ENCODE data around the gene GJB3.
"Not testable (repeated sequence)": the region's sequence is repeated elsewhere in the genome, so short reads cannot be mapped to it uniquely, and the experiment has no call there.

The GJB3 gene

DNA sequence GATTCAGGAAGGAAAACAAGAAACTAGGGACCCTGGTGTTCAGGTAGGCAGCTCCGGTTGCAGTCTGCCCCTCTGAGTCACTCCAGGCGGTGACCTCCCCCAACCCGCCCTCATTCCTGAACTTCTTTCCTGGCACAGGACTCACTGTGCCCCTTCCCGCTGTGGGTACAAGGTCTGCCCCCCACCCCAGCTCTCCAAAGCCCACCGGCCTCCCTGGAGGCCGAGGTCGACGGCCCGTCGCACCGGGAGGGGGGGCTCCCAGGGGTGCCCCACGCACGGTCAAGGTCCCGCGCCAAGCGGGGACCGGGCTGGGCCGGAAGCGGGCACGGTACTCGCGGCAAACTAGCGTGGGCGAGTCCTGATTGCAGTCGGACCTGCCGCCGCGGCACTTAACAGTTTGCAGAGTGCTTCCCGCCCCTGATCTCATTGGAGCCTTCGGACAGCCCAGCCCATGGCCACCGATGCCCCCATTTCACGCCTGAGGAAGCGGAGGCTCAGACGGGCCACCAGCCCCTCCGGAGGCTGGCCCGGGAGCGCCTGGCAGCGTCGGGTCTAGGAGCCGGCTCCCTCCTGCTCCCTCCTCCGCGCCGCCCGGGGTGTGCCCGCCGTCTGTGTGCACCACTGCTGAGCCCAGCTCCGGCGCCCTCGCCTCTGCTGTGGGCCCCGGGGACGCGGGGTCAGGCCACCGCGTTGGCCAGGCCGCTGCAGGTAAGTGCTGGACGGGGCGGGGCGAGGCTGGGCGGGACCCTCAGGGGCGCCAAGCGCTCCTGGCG is at the start of gene GJB3:
GJB3 (plus strand) TSS at position 144 of the 773 bp plus-strand sequence. CDS start 3,549 bp downstream, outside the sequence.
- DNase-seq (ENCODE audit: low read depth), result no peak

DNA sequence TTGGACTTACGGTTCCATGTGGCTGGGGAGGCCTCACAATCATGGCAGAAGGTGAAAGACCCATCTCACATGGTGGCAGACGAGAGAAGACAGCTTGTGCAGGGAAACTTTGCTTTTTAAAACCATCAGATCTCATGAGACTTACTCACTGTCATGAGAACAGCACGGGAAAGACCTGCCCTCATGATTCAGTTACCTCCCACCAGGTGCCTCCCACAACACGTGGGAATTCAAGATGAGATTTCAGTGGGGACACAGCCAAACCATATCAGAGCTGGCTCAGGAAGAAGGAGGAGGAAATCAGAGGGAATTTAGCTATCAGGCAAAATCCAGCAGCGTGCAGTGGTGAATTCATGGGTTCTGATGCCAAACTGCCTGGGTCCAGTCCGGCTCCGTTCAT is 48.2 kb upstream of the GJB3 start:
- not testable (repeated sequence) for DNase-seq (ENCODE audit: low read depth)

DNA sequence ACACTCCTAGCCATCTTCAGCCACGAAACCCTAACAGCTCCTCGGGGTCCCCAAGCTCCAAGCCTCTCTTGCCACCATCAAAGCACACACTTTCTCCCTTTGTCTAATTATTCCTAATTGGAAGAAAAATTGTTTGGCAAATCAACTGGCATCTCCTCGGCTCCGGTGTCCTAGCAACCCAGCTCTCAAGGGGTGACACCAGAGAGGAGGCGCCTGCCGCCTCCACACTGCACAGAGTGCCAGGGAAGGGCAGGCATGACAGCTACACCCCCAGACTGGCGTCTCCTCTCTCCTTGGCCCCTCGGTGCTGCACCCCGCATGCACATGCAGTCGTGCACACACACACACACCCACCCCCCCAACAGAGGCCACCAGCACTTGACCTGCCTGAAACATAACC is 44.3 kb upstream of the GJB3 start:
- DNase-seq (ENCODE audit: low read depth), result no peak

DNA sequence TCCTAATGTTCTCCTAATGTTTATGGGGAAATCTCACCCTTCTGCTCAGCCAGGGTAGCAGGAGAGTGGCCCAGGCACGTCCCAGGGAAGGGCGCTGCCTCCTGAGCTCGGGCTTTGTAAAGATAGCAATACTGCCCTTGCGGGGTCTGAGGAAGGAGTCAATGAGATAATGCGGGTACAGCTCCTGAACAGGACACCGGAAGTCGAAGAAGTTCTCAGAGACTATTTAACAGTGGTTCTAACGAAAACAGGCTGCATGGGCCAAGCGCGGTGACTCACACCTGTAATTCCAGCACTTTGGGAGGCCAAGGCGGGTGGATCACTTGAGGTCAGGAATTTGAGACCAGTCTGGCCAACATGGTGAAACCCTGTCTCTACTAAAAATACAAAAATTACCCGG is 43.8 kb upstream of the GJB3 start:
- DNase-seq (ENCODE audit: low read depth), result not testable (repeated sequence)

DNA sequence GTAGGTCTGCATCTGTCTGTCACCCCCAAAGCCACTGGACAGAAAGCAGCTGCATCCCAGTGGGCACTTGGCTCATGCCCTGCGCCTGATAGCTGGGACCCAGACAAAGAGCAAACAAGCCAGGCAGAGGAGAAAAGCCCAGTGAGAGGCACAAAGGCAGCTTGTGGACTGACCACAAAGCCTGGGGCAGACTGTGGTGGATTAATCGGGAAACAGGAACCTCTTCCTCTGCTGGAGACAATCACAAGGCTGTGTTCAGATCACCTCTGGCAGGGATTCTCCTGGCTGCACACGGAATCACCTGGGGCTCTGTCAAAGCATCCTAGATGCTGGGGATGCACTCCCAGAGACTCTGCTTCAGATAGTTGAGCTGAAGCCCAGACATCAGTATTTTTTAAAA is 41.4 kb upstream of the GJB3 start:
- DNase-seq (ENCODE audit: low read depth), result no peak

DNA sequence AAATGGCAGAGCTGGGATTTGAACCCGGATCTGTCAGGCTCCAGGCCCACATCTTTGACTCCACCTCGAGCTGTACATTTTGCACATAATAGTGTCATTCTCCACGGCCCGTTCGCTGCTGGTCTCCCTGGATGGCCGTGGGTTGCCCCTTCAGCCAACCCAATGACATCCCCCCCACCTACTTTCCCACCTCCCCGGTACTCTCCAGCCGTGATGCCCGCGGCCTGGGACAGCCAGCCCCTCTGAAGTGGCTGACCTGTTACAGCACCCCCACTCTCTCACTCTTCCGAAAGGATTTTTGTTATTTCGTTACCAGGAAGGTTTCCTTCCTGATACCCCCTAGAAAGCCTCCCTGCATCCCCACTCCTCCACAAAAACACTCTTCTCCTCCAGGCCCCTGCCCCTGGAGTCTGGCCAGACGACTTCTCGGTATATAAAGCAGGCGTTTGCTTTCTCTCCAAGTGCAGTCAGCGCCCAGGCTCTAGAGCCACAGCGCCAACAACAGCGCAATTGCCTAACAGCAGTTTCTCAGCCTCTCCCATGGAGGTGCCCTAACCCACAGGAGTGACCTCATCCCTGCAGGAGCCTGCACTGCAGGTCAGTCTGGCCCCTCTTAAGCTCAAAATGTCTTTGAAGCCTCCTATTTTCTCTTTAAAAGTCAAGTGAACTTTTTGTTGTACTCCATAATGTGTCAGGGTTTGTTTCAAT is 40.7 kb upstream of the GJB3 start:
- DNase-seq (ENCODE audit: low read depth), result peak; percentile 22

DNA sequence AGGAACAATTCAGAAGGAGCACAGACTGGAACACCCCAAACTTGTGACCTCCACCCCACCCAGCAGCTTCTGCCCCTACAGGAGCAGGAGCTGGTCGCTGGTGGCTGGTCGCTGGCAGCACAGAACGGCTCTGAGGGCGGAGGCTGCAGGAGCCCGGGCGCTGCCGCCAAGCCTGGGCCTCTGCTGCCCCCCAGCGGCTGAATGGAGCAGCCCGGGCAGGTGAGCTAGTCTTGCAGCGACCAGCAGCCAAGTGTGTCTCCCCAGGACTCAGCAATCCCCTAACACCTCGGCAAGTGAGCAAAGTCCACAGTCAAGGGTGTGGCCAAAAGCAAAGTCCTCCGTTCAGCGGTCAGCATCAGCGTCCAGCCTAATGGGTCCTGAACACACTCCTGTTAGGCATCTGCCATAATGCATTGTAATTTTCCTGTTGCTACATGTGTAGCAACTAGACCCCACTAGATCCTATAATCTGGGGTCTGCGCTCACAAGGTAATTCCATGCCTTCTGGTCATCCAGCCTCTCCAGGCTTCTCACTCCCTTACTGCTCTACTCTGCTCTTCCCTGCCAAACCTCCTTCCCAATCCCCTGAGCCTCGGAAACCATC is 38.2 kb upstream of the GJB3 start:
- DNase-seq (ENCODE audit: low read depth), result peak; percentile 61

DNA sequence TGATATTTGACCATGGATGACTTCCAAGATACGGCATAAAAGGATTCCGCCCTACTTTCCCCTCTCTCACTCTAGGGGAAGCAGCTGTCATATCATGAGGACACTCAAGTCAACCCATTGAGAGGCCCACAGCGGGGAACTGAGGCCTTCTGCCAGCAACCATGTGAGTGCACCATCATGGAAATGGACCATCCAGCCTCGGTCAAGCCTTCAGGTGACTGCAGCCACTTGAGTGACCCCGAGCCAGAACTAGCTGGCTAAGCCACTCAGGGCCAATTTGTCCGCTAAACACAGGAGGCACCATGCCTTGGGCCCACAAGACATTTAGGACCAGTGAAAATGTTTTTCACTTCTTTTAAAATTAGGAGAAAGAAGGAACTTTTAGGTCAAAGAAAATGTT is 37.2 kb upstream of the GJB3 start:
- DNase-seq (ENCODE audit: low read depth), result no peak

DNA sequence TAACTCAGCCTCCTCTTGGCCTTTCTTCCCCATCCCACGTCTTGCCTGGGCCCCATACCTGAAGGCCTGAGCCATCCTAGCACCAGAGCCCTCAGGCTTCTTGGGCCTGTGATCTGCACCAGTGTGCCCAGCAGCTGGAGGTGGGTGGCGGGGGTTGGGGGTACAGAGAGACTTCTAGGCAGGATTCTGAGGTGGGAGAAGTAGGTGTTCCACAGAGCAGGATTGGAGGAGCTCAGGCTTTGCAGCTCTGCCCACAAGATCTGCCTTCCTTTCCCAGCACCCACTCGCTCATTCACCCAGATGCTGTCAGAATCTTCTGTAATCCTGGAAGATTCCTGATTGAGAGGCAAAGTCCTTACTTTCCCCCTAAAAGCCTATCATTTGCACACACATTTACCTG is 36.2 kb upstream of the GJB3 start:
- DNase-seq (ENCODE audit: low read depth), result no peak

DNA sequence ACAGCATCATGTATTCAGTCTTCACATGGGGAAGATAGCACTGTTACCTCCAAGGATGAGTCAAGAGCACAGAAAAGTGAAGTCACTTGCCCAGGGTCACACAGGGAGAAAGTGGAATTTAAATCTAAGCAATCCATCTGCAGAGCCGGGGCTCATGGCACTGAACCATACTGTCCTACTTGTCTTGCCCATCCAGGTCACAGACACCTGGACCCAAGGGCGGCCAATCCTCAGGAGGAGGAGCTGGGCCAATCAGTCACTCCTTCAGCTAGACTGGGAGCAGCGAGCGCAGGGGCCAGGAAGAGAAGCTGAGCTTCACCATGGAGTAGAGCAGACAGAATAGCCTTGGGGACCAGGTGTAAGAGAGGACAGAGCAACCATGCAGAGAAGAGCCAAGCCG is 35.3 kb upstream of the GJB3 start:
- DNase-seq (ENCODE audit: low read depth), result no peak

DNA sequence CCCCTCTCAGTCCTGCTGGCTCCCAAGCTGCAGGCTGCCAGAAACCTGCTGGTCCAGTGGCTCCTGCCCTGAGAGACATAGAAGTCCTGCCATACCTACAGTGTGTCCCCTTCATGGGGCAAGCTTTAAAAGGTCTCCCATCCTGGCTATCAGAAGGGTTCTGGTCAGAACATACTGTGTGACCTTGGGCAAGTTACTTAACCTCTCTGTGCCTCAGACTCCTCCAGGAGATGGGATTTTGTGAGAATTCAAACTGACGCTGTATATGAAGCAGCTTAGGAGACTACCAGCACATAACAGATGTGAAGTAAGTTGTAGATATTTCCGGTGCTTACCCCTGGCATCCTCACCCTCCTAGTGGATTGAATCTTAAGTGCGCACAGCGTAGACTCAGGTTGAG is 34.9 kb upstream of the GJB3 start:
- no peak for DNase-seq (ENCODE audit: low read depth)

DNA sequence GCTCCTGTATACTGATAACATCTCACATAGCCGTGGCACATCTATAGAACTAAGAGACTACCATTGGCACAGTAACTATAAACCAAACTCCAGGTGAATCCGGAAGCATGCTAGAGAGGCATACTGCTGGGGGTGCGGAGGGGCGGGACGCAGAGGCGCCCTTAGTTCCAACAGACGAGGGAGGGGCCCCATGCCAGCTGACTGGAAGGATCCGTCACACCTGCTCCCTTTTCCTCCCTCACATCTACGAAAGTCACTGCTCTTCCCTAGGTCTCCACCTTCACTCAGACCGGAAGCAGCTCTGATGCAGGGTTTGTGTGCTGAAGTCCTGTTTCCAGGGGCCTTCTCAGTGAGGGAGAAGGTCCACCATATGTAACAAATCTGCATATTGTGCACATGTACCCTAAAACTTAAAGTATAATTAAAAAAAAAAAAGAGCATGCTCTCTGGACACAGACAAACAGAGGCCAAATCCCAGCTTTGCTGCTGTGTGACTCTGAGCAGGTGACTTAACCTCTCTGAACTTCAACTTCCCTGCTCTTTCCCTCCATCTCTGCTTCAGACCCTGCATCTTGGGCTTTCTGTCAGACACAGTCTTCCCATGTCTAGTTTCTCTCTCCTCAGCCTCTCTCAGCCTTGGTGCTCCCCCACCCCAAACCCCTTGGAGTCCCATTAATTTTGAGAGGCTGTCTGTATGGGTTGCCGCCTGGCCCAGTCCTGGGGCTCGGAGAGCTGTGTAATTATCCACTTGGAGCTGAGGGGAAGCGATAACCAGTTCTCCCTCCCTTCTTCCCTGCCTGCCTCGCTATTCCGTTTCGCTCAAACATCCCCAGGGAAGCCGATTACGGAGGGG is 34.0 kb upstream of the GJB3 start:
- DNase-seq (ENCODE audit: low read depth), result no peak

DNA sequence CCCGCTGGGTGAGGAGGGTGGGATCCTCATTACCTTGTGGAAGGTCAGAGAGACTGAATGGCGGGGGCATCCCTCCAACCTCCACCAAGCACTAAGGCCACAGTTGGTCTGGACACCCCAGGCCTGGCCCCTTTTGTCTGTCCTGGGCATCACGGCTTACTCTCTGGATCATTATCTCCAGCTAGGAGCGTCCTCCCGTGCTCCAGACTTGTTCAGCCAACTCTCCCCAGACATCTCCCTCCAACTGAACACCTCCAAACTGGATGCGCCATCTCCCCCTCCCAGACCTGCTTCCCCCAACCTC is 33.4 kb upstream of the GJB3 start:
- DNase-seq (ENCODE audit: low read depth), result no peak

DNA sequence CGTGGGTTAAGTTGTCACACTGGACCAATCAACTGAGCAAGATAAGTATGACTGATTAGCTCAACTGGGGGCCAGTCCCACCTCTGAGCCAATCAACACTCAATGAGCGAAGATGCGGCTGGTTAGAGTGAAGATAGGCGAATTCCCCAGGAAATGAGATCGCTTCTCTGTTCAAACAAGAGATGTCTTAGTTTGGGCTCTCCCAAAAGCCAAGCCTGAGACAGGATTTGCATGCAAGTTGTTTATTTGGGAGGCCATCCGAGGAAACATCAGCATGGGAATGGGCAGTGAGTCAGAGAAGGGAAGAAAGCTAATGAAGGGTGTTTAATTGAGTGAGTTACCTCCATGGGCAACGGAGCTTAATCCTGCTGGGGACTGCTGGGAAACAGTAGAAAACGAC is 31.0 kb upstream of the GJB3 start:
- DNase-seq (ENCODE audit: low read depth), result no peak

DNA sequence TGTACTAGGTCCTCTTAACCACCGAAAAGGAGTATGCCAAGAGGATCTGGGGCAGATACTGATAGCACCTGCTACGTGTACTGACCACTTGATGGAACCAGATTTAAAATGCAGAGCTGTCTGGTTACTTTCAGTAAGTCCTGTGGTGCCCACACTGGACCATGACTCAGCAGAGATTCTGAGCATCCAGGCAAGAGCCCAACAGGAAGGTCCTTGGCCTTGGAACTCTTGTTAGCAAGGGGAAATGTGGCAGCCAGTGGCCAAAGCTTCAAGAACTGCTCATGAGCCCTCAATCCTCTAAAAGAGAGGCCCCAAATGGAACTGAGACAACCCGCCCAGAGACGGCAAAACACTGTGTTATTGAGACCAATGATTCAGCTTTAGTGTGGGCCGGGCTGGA is 30.4 kb upstream of the GJB3 start:
- DNase-seq (ENCODE audit: low read depth), result no peak

DNA sequence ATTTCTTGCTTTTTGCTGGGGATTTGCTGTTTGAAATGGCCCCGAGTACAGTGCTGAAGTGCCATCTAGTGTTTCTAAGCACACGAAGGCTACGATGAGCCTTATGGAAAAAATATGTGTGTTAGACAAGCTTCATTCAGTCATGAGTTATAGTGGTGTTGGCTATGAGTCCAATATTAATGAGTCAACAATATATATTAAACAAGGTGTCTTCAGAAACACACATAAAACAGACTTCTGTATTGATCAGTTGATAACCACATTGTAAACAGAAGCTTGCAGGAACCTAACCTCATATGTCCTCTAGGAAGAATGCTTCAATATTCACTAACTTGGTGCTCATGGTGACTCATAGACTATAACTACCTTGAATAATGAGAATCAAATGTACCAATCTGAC is 27.9 kb upstream of the GJB3 start:
- DNase-seq (ENCODE audit: low read depth), result no peak

DNA sequence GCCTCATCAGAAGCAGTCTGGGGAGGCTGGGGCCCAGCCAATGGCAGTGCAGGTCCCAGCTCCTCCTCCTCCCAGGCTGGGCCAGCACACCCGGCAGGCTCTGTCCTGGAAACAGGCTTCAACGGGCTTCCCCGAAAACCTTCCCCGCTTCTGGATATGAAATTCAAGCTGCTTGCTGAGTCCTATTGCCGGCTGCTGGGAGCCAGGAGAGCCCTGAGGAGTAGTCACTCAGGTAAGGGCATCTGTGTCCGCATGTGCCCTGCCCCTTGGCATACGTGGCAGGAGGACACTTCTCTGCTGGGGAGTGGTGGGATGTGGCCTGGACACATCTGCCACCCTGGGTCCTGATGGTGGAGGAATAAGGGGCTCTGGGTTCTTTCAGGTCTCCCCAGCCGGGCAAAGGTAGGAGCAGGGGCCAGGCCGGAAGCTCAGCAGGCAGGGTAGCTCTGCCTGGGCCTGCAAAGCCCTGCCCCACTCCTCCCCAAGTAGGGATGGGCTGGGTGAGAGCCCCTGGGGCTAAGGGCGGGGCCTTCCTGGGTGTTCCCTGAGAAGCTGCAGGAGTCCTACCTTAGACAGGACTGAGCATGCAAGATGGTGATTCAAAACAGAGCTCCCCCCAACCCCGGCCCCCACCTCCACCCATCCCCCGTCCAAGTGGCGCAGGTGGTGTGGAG is 25.9 kb upstream of the GJB3 start, which contains the start of gene GJB5:
GJB5 (plus strand) TSS at position 84 of the 674 bp plus-strand sequence. CDS start 2,284 bp downstream, outside the sequence.
- no peak for DNase-seq (ENCODE audit: low read depth)

DNA sequence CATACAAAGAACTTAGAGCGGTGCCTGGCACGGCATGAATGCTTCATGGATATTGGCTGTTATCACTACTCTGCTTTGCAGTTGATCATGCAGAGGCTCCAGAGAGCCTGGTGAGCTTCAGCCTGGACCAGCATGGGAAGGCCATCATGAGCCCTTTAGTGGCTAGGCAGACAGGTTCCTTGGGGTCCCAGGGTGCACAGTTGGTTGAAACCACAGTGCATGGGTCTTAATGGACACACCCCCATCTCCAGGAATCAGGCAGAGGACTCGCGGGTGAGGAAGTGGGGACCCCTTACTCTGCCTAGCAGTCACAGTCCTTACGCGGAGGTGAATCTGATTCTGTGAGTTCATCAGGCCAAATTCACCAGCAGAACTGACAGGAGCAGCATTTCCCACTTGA is 25.1 kb upstream of the GJB3 start:
- DNase-seq (ENCODE audit: low read depth), result no peak

DNA sequence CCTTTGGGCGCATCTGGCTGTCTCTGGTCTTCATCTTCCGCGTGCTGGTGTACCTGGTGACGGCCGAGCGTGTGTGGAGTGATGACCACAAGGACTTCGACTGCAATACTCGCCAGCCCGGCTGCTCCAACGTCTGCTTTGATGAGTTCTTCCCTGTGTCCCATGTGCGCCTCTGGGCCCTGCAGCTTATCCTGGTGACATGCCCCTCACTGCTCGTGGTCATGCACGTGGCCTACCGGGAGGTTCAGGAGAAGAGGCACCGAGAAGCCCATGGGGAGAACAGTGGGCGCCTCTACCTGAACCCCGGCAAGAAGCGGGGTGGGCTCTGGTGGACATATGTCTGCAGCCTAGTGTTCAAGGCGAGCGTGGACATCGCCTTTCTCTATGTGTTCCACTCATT is 23.6 kb upstream of the GJB3 start:
- DNase-seq (ENCODE audit: low read depth), result no peak

DNA sequence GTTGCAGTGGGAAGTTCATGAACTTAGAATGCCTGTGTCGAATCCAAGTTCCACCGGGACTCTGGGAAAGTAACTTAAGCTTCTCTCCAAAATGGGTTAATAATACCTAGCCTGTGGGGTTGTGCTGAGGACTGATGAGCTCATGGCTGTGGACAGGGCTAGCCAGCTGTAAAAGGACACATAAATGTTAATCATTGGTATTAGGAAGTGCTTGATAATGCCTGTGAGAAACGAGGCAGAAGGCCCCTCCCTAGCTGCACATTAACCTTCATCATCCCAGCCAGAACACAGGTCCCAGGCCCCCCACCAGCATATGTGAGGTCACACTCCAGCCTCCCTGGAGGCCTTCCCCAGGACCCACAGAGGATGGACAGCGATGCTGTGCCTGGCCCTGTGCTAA is 22.3 kb upstream of the GJB3 start:
- DNase-seq (ENCODE audit: low read depth), result no peak

DNA sequence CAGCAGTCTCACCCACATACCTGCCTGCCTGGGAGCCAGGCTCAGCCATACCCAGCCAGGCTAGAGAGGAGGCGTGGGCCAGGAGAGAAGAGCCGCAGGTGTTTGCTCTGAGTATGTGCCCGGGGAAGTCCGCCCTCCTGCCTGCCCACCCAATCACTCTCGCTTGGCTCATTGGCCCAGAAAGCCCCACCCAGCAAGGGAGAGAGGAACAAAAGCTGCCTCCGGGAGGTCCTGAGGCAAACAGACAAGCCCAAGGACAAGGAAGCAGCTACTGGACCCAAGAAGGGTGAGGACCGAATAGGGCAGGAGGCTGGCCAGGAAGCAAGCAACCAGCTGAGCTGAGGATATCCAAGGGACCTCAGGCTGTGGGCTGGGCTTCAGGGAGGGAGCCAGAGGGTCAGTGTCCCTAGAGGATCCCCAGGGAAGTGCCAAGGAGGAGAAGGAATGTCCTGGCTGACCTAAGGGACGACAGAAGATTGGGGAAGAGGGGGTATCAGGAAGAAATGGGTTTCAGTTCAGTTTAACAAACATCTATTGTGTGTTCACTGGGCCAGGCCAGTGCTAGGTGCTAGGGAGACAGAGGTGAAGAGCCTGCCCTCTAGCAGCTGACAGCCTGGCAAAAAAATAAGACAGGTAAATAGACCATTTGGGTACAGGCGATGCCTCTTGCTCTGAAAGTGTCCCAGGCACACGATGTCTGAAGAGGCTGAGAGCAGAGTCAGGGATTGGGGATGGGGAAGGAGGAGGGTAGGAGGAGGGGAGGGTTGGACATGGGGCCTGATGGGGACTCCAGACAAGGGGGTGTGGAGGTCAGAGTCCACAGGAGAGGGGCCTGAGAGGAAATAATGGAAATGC is 21.3 kb upstream of the GJB3 start, which contains the start of gene GJB4:
GJB4 (plus strand) TSS at position 238 of the 855 bp plus-strand sequence. CDS start 1,515 bp downstream, outside the sequence.
- no peak for DNase-seq (ENCODE audit: low read depth)

Measured in iris pigment epithelial cell (primary cell).